GM12865 (cell line): Measurements from ENCODE around the gene SHMT1.

Source experiments
- DNase-seq: peaks from one replicate; pipeline ENCODE4 v3.0.0; 2010; ENCODE audit warnings: low read depth
- H3K4me3 ChIP-seq: 2 replicates; pipeline ENCODE4 v1.5.1; 2011; ENCODE audit warnings: mild to moderate bottlenecking, low read depth, low read length, control low read depth
- TF ChIP-seq, protein P1 (sequence below): IDR thresholded peaks from 2 replicates; pipeline ENCODE4 v1.5.1; 2011; ENCODE audit warnings: low read length, control low read depth, low read depth, inconsistent platforms; ENCODE audit not compliant: insufficient read depth; ENCODE audit errors: missing control alignments

SHMT1 gene

DNA sequence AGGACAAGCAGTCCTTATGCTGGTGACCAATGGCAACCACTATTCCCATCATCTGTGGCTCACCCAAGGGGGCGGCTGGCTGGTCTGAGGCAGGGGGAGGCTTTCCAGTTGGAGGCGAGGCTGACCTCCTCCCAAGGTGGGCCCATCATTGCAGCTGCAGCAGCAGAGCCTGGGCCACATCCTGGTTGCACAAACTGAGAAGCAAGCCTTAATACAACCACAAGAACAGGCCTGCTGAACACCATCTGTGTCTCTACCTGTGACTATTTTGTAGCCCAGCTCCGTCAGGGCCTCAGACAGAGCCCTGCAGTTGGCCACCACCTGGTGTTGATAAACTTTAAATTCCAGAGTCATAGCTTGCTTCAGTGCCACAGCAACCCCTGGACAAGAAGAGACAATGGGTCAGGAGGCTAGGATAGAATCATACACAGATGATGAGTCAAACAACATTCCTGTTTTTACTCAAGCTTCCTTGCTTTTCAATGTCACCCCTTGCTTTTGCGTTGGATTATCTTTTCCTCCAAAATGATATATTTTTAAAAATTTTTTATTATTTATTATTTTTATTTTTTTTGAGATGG, 30.4 kb downstream of the SHMT1 start:
- no peak for DNase-seq
- no peak overlapping the region for H3K4me3 ChIP-seq
- TF ChIP-seq, protein P1, sequence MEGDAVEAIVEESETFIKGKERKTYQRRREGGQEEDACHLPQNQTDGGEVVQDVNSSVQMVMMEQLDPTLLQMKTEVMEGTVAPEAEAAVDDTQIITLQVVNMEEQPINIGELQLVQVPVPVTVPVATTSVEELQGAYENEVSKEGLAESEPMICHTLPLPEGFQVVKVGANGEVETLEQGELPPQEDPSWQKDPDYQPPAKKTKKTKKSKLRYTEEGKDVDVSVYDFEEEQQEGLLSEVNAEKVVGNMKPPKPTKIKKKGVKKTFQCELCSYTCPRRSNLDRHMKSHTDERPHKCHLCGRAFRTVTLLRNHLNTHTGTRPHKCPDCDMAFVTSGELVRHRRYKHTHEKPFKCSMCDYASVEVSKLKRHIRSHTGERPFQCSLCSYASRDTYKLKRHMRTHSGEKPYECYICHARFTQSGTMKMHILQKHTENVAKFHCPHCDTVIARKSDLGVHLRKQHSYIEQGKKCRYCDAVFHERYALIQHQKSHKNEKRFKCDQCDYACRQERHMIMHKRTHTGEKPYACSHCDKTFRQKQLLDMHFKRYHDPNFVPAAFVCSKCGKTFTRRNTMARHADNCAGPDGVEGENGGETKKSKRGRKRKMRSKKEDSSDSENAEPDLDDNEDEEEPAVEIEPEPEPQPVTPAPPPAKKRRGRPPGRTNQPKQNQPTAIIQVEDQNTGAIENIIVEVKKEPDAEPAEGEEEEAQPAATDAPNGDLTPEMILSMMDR = no peak

DNA sequence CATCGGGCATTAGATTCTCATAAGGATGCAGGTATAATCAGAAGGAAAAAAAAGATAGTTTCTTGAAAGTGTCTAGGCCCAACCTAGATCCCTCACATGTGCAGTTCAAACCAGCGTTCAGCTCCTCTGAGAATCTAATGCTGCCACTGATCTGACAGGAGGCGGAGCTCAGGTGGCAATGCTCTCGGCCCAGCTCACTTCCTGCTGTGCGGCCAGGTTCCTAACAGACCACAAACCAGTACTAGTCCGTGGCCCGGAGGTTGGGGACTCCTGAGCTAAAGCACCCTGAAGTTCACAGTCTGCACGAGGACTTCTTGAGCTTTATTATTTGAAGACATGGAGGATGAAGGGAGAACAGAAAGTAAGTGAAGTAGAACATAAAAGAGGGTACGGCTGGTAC, 31.5 kb downstream of the SHMT1 start:
- no peak overlapping the region for H3K4me3 ChIP-seq
- no peak for DNase-seq
- TF ChIP-seq, protein P1 = no peak

DNA sequence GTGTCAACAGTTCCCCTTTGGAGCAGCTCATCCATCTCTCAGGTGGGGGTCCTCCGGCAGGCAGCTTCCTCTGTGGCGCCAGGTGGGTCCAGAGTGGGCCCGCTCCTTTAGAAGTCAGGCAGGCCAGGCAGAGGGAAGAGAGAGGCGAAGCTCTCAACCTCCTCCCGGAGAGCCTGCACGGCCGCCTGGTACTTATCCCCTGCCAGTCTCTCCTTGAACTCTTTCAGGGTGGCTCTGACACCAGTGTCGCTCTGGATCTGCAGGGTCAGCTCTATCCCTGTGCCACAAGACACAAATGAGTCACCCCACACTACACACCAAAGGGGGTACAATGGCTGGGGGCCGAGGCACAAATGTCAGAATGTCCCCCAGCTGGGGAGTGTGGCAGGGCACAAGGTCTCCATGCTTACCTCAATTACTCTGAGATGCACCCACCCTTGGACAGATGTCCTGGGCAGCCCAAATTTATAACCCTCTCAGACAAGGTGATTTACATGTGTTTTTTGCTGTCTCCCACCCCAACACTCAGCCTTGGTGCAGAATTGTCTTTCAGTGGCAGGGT, 34.6 kb downstream of the SHMT1 start:
- no peak for DNase-seq
- no peak overlapping the region for H3K4me3 ChIP-seq
- TF ChIP-seq, protein P1 = no peak

DNA sequence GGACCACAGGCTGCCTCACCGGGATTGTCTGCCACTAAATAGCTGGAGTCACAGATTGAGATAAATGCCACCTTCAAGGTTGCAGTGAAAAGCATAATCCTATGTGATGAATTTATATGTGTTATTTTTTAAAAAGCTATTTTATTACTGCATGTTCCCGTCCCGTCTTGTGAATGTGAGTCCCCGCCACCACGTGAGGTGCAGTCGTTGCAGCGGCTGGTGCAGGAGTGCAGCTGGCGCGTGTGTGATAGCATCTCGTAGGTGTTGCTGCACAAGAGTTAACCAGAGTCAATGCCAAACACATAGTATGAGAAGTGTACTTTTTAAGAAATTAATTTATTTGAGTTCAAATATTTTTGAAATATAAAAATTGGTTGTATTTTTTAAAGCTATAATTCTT, 35.8 kb downstream of the SHMT1 start:
- TF ChIP-seq, protein P1 = no peak
- H3K4me3 ChIP-seq = no peak overlapping the region
- DNase-seq = no peak

DNA sequence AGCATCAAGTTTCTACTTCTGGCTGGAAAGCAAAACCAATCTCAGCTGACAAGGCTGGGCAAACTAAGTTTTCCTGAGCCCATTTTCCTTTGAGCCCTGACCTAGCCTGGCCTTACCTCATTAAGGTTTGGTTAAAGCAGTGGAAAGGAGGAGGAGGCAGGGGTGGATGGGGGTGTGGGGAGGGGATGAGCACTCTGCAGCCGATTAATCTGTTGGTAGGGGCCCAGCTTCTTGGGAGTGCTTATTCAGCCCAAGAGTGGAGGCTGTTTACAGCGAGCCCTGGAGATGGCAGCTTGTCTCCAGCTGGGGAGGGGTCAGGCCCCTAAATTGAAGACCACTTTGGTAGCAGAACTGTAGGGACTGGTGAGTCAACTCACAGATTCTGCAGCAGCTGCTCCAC, 36.3 kb downstream of the SHMT1 start:
- DNase-seq = no peak
- no peak overlapping the region for H3K4me3 ChIP-seq
- TF ChIP-seq, protein P1 = no peak

DNA sequence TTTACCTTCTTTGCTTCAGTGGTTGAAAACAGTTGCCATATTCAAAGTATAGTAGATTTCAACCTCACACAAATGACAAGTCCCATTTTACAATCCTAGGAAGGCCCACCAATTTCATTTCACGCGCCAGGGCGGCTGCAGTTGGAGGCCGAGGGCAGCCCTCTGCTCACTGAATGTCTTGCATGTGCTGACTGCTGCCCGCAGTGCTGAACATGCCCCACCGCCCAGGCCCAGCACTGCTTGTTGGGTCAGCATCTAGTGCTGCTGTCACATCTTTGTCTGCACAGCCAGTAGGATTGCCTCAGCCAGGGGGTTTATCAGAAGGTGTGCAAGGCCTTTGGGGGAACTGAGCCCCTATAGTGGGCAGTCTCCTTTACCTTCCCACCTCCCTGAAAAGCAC, 36.8 kb downstream of the SHMT1 start:
- TF ChIP-seq, protein P1 = no peak
- no peak for DNase-seq
- no peak overlapping the region for H3K4me3 ChIP-seq

DNA sequence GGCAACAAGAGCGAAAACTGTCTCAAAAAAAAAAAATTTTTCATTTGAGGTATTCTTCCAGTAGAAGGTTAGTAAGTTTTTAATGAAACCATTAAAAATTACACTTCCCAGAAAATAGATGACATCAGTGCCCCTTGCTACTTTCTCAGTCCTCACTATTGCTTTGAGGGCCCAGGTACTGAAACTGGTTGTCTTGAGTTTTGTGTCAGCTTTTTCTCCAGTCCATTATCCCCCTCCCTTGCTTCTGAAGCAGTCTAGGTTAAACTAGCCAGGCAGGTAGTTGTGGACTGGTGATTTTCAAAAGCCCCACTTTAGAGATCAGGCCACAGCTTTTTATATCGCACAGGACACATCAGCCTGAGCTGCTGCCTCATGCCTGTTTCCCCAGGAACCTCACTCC, 37.3 kb downstream of the SHMT1 start:
- TF ChIP-seq, protein P1 = no peak
- H3K4me3 ChIP-seq = no peak overlapping the region

More for the DNA sequence above, 37.3 kb downstream of the SHMT1 start:
- no peak for DNase-seq
